Motor neuron (in vitro differentiated cells): ENCODE data around the gene CENPF. TPM values are rescaled to one million over a fixed set of nuclear protein-coding genes. Genes with fewer than 3 reads are reported as not detected.
"Not testable (repeated sequence)": the region's sequence is repeated elsewhere in the genome, so short reads cannot be mapped to it uniquely, and the experiment has no call there.

Experiments used
- ATAC-seq, 8 experiments: fragments of 200-7000 bp; cut with Tn5 transposase; replicated peaks in 6 of 8; 2 replicates each; pipeline ENCODE4 v1.8.0; 2021; ENCODE audit warnings: mild to moderate bottlenecking in 8 of 8, moderate library complexity in 8 of 8
- H3K27ac ChIP-seq, 2 donors: fragments of 250-450 bp; sonication (Bioruptor Pico); 2 replicates each; pipeline ENCODE4 v1.9.0; 2021; ENCODE audit warnings: antibody characterized with exemption in 2 of 2, mild to moderate bottlenecking in 2 of 2, moderate library complexity in 1 of 2
- H3K4me1 ChIP-seq, 2 donors: fragments of 250-450 bp; sonication (Bioruptor Pico); replicated peaks in 1 of 2; 2 replicates each; pipeline ENCODE4 v1.6.1; 2021; ENCODE audit warnings: antibody characterized with exemption in 2 of 2, mild to moderate bottlenecking in 2 of 2, moderate library complexity in 1 of 2
- H3K4me3 ChIP-seq, 5 donors: fragments of 250-450 bp; sonication (Bioruptor Pico); 2 replicates each; pipeline ENCODE4 v1.9.0; 2021; ENCODE audit warnings: antibody characterized with exemption in 5 of 5, mild to moderate bottlenecking in 5 of 5, moderate library complexity in 4 of 5
- WGBS, 10 experiments: fragments of 450-650 bp; shearing (Covaris generic); methylation state at CpG; one replicate each; pipeline ENCODE4 v1.0.0; 2022; 5-methylcytosine and 5-hydroxymethylcytosine counted together
- in situ Hi-C, 9 experiments: fragments of 400-800 bp; cut with MboI; loops; one replicate each; pipeline ENCODE4 v1.15.0; 2021; ENCODE audit warnings: low sequenced_read_pairs in 9 of 9, low pct_unique_long_range_greater_than_20kb in 2 of 9; ENCODE audit not compliant: unreplicated experiment in 9 of 9
- total RNA-seq, 8 experiments: library from RNA; unstranded; fragments of 300-600 nt; gene quantifications; 2 replicates each; pipeline versions ENCODE4 v1.2.3 to v1.2.4, GENCODE V29; 2022

The CENPF gene
- total RNA-seq, 8 experiments from 2014 or later: 0.41 to 236 (median 12.1) TPM

GRCh38 chr1:214610136-214610535 lies 7.1 kb downstream of the CENPF start:
- not testable (repeated sequence) for H3K4me3 ChIP-seq

GRCh38 chr1:214615109-214615508 lies 12.1 kb downstream of the CENPF start:
- 82 to 100% (median 95%) methylated on average over 3 to 6 of the region's 6 CpGs for WGBS, 10 experiments
- in situ Hi-C loops: no loop called here
- H3K27ac ChIP-seq: no peak overlapping the region

More at GRCh38 chr1:214610136-214610535, 7.1 kb downstream of the CENPF start:
- H3K4me1 ChIP-seq, ATAC-seq, in situ Hi-C loops, H3K27ac ChIP-seq: not testable (repeated sequence)

GRCh38 chr1:214615871-214616270 lies 12.9 kb downstream of the CENPF start:
- no peak for ATAC-seq
- Histone ChIP-seq H3K4me3 (no peak overlapping the region), H3K27ac (no peak overlapping the region), H3K4me1 (no peaks in the 10 kb centered on the region)
- WGBS, 10 experiments: 78 to 100% (median 100%) methylated on average over 1 to 3 of the region's 3 CpGs; no CpG with 5 or more reads in 1 of the 10 experiments
- in situ Hi-C loops: no loop called here

More at GRCh38 chr1:214615109-214615508, 12.1 kb downstream of the CENPF start:
- H3K4me3 ChIP-seq: no peak overlapping the region
- no peak for ATAC-seq
- no peaks in the 10 kb centered on the region for H3K4me1 ChIP-seq

GRCh38 chr1:214617246-214617645 lies 14.3 kb downstream of the CENPF start:
- ATAC-seq: no peak
- WGBS, 10 experiments: 80 to 100% (median 96%) methylated on average over 1 to 4 of the region's 4 CpGs
- Histone ChIP-seq H3K27ac (no peak overlapping the region), H3K4me1 (no peaks in the 10 kb centered on the region), H3K4me3 (no peak overlapping the region)
- in situ Hi-C loops: no loop called here

- no peak for ATAC-seq
- in situ Hi-C loops: no loop called here
- 80 to 100% (median 96%) methylated on average over 1 to 6 of the region's 6 CpGs; no CpG with 5 or more reads in 2 of the 10 experiments for WGBS, 10 experiments
- Histone ChIP-seq H3K4me3 (no peak overlapping the region), H3K27ac (no peak overlapping the region), H3K4me1 (no peaks in the 10 kb centered on the region)
Measured at GRCh38 chr1:214617843-214618242, 14.8 kb downstream of the CENPF start.

- 97 to 100% (median 100%) methylated on average over 1 to 2 of the region's 2 CpGs; no CpG with 5 or more reads in 2 of the 10 experiments for WGBS, 10 experiments
- in situ Hi-C loops: no loop called here
Measured at GRCh38 chr1:214621236-214621635, 18.2 kb downstream of the CENPF start.

GRCh38 chr1:214623430-214623829 lies 20.4 kb downstream of the CENPF start:
- ATAC-seq: peak in 2 of 8 experiments; percentile 51 to 55
- in situ Hi-C loops: no loop called here
- Histone ChIP-seq H3K27ac (no peak overlapping the region), H3K4me3 (no peak overlapping the region), H3K4me1 (no peaks in the 10 kb centered on the region)
- 60 to 100% (median 93%) methylated on average over 1 of the region's 1 CpG; no CpG with 5 or more reads in 4 of the 10 experiments for WGBS, 10 experiments

More at GRCh38 chr1:214621236-214621635, 18.2 kb downstream of the CENPF start:
- Histone ChIP-seq H3K27ac (no peak overlapping the region), H3K4me1 (no peaks in the 10 kb centered on the region), H3K4me3 (no peak overlapping the region)
- ATAC-seq: no peak

GRCh38 chr1:214632091-214632490 lies 29.1 kb downstream of the CENPF start:
- no peak overlapping the region for H3K4me3 ChIP-seq

GRCh38 chr1:214633686-214634085 lies 30.7 kb downstream of the CENPF start:
- no peak overlapping the region for H3K4me3 ChIP-seq
- H3K4me1 ChIP-seq: peaks cover 0 to 13% of the 10 kb centered on the region in 2 donors
- ATAC-seq: no peak
- WGBS, 10 experiments: 78 to 100% (median 86%) methylated on average over 1 to 5 of the region's 5 CpGs; no CpG with 5 or more reads in 3 of the 10 experiments
- in situ Hi-C loops: loop anchor here in 2 of 9 experiments (25.0 kb wide), 3 partner anchors 296 to 879 kb away; no protein-coding TSS in a partner anchor
- no peak overlapping the region for H3K27ac ChIP-seq

More at GRCh38 chr1:214632091-214632490, 29.1 kb downstream of the CENPF start:
- Histone ChIP-seq H3K4me1 (peaks cover 0 to 13% of the 10 kb centered on the region in 2 donors), H3K27ac (no peak overlapping the region)
- WGBS, 10 experiments: 90 to 100% (median 98%) methylated on average over 3 to 4 of the region's 4 CpGs; no CpG with 5 or more reads in 1 of the 10 experiments
- ATAC-seq: no peak
- in situ Hi-C loops: loop anchor here in 2 of 9 experiments (25.0 kb wide), 3 partner anchors 295 to 880 kb away; no protein-coding TSS in a partner anchor

GRCh38 chr1:214634267-214634666 lies 31.3 kb downstream of the CENPF start:
- peaks cover 0 to 13% of the 10 kb centered on the region in 2 donors for H3K4me1 ChIP-seq
- no peak overlapping the region for H3K27ac ChIP-seq
- ATAC-seq: no peak
- in situ Hi-C loops: loop anchor here in 2 of 9 experiments (25.0 kb wide), 3 partner anchors 297 to 878 kb away; no protein-coding TSS in a partner anchor
- no peak overlapping the region for H3K4me3 ChIP-seq

- peaks cover 0 to 13% of the 10 kb centered on the region in 2 donors for H3K4me1 ChIP-seq
- ATAC-seq: no peak
- WGBS, 10 experiments: 83 to 100% (median 100%) methylated on average over 1 to 3 of the region's 3 CpGs; no CpG with 5 or more reads in 3 of the 10 experiments
- in situ Hi-C loops: loop anchor here in 2 of 9 experiments (25.0 kb wide), 3 partner anchors 298 to 877 kb away; no protein-coding TSS in a partner anchor
- H3K4me3 ChIP-seq: no peak overlapping the region
- no peak overlapping the region for H3K27ac ChIP-seq
Measured at GRCh38 chr1:214635086-214635485, 32.1 kb downstream of the CENPF start.

- in situ Hi-C loops: loop anchor here in 2 of 9 experiments (25.0 kb wide), 3 partner anchors 298 to 877 kb away; no protein-coding TSS in a partner anchor
- ATAC-seq: no peak
- H3K27ac ChIP-seq: no peak overlapping the region
- peaks cover 0 to 13% of the 10 kb centered on the region in 2 donors for H3K4me1 ChIP-seq
- 83 to 100% (median 92%) methylated on average over 2 to 4 of the region's 4 CpGs; no CpG with 5 or more reads in 1 of the 10 experiments for WGBS, 10 experiments
- H3K4me3 ChIP-seq: no peak overlapping the region
Measured at GRCh38 chr1:214635506-214635905, 32.5 kb downstream of the CENPF start.

- Histone ChIP-seq H3K27ac (no peak overlapping the region), H3K4me1 (peaks cover 0 to 13% of the 10 kb centered on the region in 2 donors), H3K4me3 (no peak overlapping the region)
- in situ Hi-C loops: loop anchor here in 2 of 9 experiments (25.0 kb wide), 3 partner anchors 299 to 876 kb away; no protein-coding TSS in a partner anchor
- 46 to 100% (median 92%) methylated on average over 1 to 5 of the region's 5 CpGs for WGBS, 10 experiments
- no peak for ATAC-seq
Measured at GRCh38 chr1:214636436-214636835, 33.4 kb downstream of the CENPF start.

- H3K4me3 ChIP-seq: no peak overlapping the region
- no peak for ATAC-seq
- H3K27ac ChIP-seq: no peak overlapping the region
- peaks cover 0 to 13% of the 10 kb centered on the region in 2 donors for H3K4me1 ChIP-seq
- in situ Hi-C loops: loop anchor here in 2 of 9 experiments (25.0 kb wide), 3 partner anchors 300 to 875 kb away; no protein-coding TSS in a partner anchor
Measured at GRCh38 chr1:214637125-214637524, 34.1 kb downstream of the CENPF start.
